Keratinocyte (primary cell): ENCODE results near the gene FAM53A.

Experiments used
- CTCF ChIP-seq, 3 experiments: IDR thresholded peaks in 1 of 3; conservative IDR thresholded peaks in 1 of 3; optimal IDR thresholded peaks in 1 of 3; 2 replicates in 2 of 3; 3 replicates in 1 of 3; pipeline versions ENCODE3 to v1.5.1; 2011; ENCODE audit warnings: low read length in 3 of 3, mild to moderate bottlenecking in 3 of 3, moderate library complexity in 2 of 3, control low read depth in 1 of 3, inconsistent platforms in 1 of 3; ENCODE audit not compliant: insufficient read depth in 2 of 3; ENCODE audit errors: extremely low read depth in 1 of 3
- EZH2 ChIP-seq: IDR thresholded peaks from one replicate; pipeline ENCODE4 v1.6.1; 2012; ENCODE audit warnings: inconsistent platforms, mild to moderate bottlenecking, low read length, moderate library complexity

- TF ChIP-seq EZH2 (no peak), CTCF (optimal IDR thresholded peaks at IDR 0.05 in 1 of 3, IDR thresholded peaks at IDR 0.05 in 1 of 3, conservative IDR thresholded peaks at IDR 0.05 in 1 of 3; ENCODE audit: extremely low read depth in 1 of 3, insufficient read depth in 2 of 3, low read length in 3 of 3) (no peak)
Observed at GRCh38 chr4:1592068-1592708, 91.9 kb downstream of the FAM53A start.
